ENCODE data around the gene STEAP3.

Gene STEAP3

DNA sequence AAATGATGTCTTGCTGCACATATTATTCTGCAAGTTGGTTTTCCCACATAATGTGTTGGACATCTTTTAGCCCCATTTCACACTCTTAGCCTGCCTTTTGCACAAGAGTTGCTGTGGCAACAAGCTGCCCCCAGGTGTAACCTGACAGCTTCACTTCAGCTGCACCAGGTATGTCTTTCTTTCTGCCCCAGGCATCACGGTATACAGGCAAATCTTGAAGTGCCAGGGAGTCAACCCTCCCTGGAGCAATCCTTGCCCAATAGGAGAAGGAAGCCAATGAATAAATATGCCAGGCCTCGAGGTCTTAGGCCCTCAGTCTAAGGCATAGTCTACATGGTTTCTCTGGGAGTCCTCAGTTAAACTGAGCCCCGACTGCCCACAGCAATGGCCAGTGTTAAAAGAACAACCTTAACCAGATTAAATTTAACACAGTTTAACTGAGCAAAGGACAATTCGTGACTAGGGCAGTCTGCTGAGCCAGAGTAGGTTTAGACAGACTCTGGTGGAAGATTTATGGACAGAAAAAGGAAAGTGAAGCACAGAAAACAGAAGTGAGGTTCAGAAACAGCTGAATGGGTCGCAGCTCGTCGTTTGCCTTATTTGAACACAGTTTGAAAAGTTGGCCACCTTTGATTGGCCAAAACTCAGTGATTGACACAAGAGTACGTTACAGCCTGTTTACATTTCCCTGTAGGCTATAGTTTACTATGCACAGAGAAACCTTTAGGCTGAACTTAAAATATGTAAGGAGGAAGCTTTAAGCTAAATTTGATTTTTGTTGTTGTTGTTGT, 33.1 kb upstream of the STEAP3 start:
- DNase-seq (ENCODE audit: low spot score): no peak
- Mint-ChIP-seq H3K4me3 (no peak overlapping the region), H3K4me1 (ENCODE audit: low read depth) (no peaks in the 10 kb centered on the region), H3K27me3 (ENCODE audit: low read depth) (peaks cover 6% of the 10 kb centered on the region), H3K9me3 (no peaks in the 10 kb centered on the region), H3K27ac (no peak overlapping the region), H3K36me3 (ENCODE audit: low read depth) (no peaks in the 10 kb centered on the region)

DNA sequence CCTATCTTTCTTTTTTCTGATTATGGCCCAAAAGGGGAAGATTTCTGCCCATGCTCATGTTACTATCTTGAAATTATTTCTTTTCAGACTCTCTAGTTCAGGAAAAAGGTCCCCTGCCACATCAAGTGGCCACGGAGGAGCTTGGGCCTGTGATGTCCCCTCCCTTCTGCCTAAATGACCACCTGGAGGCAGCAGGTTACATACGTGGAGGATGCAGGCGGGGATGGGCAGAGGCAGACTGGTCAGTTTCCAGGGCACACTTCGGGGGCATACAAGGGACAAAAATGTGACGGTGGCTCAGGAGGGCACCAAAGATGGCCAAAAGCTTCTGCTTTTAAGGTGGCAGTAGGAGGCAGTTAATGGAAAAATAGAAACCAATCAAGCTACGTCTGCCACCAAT, 30.7 kb upstream of the STEAP3 start:
- Mint-ChIP-seq H3K9me3 (no peaks in the 10 kb centered on the region), H3K27me3 (ENCODE audit: low read depth) (peaks cover 6% of the 10 kb centered on the region), H3K4me3 (no peak overlapping the region), H3K27ac (no peak overlapping the region), H3K36me3 (ENCODE audit: low read depth) (no peaks in the 10 kb centered on the region), H3K4me1 (ENCODE audit: low read depth) (no peaks in the 10 kb centered on the region)
- no peak for DNase-seq (ENCODE audit: low spot score)

DNA sequence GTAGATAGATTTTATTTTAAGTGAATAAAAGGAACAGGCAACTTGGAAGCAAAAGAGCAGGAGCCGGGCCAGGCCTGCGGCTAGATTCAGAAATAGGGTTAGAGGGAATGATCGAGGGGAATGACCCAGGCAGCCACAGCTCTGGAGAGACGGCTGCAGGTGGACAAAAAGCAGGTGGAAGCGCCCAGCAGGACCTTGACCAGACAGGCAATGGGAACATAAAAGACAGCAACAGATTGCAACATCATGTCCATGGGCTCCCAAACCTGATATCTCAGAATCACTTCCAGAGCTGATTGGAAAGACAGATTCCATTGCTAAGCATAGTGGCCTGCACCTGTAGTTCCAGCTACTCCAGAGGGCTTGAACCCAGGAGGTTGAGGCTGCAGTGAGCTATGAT, 28.6 kb upstream of the STEAP3 start:
- Mint-ChIP-seq H3K36me3 (ENCODE audit: low read depth) (no peaks in the 10 kb centered on the region), H3K27me3 (ENCODE audit: low read depth) (peaks cover 10% of the 10 kb centered on the region), H3K9me3 (no peaks in the 10 kb centered on the region), H3K27ac (no peak overlapping the region), H3K4me3 (no peak overlapping the region), H3K4me1 (ENCODE audit: low read depth) (no peaks in the 10 kb centered on the region)
- DNase-seq (ENCODE audit: low spot score): no peak

DNA sequence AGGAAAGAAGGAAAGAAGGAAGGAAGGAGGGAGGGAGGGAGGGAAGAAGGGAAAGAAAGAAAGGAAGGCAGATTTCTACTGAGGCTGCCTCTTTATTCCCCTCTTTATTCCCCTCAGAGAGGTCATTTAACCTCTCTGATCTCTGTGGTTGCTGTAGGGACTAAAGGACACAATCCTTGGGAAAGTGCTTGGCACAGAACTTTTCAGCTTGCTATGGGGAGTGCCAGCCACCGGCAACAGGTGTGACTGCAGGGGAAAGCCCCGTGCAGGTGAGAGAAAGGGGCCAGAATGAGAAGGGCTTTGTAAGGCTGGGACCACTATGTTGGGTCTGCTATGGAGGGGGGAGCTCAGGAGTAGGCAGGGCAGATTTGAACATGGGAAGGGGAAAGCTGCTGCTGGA, 27.7 kb upstream of the STEAP3 start:
- Mint-ChIP-seq H3K27ac (no peak overlapping the region), H3K4me3 (no peak overlapping the region), H3K36me3 (ENCODE audit: low read depth) (no peaks in the 10 kb centered on the region), H3K27me3 (ENCODE audit: low read depth) (peaks cover 10% of the 10 kb centered on the region), H3K9me3 (no peaks in the 10 kb centered on the region), H3K4me1 (ENCODE audit: low read depth) (no peaks in the 10 kb centered on the region)
- DNase-seq (ENCODE audit: low spot score): no peak

DNA sequence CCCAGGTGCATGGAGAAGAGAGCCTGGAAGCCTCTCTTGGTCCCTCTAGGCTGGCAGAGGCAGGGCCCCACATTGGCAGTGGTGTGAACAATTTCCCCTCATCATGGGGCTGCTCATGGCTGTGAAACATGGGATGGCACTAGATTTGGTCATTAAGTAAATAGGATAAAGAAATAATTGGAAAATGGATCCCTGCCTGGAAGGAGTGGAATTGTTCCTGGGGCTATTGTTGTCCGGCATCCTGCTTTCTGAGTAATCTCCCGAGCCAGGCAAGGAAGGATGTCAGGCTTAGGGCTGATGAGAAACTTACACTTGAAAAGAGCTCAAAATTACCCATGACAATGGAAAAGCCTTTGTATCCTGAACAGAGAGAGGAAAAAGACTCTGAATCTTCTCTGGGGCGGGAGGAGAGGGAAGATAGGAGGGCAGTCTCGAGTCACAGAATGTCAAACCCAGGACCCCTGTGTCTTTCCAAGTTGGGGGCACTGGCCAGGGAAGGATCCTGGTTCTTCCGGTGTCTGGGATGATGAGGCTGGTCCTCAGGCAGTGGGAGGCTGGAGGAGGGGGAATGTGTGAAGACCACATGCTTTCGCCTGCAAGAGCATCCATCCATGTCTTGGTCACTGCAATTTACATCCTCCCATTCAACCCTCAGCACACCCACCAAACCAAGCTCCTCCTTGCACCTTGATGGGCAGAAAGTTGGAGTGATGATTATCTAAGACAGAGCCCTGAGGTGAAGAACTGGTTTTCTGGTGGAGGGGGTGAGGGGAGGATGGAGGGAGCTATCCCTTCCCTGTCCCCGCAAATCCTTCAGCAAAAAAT, 27.1 kb upstream of the STEAP3 start:
- Mint-ChIP-seq H3K9me3 (no peaks in the 10 kb centered on the region), H3K27ac (no peak overlapping the region), H3K36me3 (ENCODE audit: low read depth) (no peaks in the 10 kb centered on the region), H3K4me1 (ENCODE audit: low read depth) (no peaks in the 10 kb centered on the region), H3K27me3 (ENCODE audit: low read depth) (peaks cover 10% of the 10 kb centered on the region), H3K4me3 (no peak overlapping the region)
- DNase-seq (ENCODE audit: low spot score): no peak

DNA sequence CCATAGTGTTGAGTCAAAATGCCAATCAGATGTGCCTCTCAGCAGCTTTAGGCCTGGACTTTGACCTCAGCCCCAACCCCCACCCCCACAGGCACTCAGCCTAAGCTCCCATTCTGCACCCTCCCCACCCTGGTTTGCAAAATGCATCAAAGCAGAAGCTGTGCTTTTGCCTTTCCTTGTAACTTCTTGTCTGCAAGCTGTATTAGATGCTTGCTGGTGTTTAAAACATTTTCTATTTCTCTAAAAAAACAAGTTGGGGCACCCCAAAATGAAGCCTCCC, 26.6 kb upstream of the STEAP3 start:
- Mint-ChIP-seq H3K9me3 (no peaks in the 10 kb centered on the region), H3K4me1 (ENCODE audit: low read depth) (no peaks in the 10 kb centered on the region), H3K36me3 (ENCODE audit: low read depth) (no peaks in the 10 kb centered on the region), H3K4me3 (no peak overlapping the region), H3K27me3 (ENCODE audit: low read depth) (peaks cover 10% of the 10 kb centered on the region), H3K27ac (no peak overlapping the region)
- no peak for DNase-seq (ENCODE audit: low spot score)

DNA sequence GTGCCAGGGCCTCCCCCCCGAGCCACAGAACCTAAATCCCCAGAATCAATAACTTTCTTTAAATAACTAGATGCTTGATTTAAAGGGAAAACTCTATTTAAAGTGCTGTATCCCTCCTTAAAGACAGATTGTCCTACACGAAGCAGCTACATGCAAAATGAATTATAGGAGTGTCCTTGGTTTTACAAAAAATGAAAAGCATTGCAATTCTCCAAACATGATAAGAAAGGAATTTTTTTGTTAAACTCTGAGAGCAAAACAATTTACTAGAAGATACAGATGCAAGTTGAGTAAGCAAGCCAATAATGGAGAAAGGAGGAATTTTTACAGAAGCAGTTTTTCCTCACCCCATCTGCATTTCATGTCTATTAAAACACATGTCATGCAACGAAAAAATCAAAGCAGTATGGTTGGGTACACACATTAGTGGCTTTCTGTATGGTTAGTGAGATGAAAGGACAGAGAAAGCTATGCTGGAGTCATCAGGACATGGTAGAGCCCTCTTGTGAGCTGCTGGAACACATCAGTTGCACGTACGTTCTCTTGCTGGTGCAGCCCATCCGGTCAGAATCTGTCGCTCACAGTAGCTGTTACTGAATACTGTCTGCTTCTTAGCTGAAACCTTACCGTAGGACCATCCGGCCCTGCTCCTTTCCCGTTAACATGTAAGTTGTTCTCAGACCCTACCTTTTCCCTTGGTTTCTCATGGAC, 25.9 kb upstream of the STEAP3 start:
- Mint-ChIP-seq H3K36me3 (ENCODE audit: low read depth) (no peaks in the 10 kb centered on the region), H3K27me3 (ENCODE audit: low read depth) (peaks cover 10% of the 10 kb centered on the region), H3K4me1 (ENCODE audit: low read depth) (no peaks in the 10 kb centered on the region), H3K27ac (no peak overlapping the region), H3K4me3 (no peak overlapping the region), H3K9me3 (no peaks in the 10 kb centered on the region)
- DNase-seq (ENCODE audit: low spot score): no peak

DNA sequence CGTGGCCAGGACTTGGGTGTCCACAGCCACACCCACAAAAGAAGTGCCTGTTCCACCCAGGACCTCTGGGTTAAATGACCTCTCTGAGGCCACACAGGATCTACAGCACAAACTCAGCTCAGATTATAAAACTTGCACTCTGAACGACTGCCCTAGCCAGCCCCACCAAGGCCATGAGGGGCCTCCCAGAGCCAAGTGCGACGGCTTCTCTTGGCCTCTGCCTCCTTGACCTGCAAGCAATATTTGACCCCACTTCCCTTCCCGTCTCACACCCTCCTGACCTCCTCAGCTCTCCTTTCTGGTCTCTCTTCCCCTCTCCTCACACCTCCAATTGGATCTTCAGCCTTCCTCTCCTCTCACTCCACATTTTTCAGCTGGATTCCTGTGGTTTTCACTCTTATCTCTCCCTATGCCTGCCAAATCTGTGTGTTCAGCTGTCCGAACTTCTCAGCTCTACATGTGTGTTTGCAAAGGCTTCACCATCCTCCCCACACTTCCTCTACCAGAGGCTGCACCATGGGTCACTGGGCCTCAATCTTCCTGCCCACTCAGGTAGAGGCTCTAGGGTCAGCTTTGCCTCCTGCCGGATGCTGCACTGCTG, 25.3 kb upstream of the STEAP3 start:
- peaks cover 10% of the 10 kb centered on the region for H3K27me3 Mint-ChIP-seq (ENCODE audit: low read depth)
- H3K27ac Mint-ChIP-seq: no peak overlapping the region
- no peak for DNase-seq (ENCODE audit: low spot score)
- no peaks in the 10 kb centered on the region for H3K9me3 Mint-ChIP-seq
- H3K36me3 Mint-ChIP-seq (ENCODE audit: low read depth): no peaks in the 10 kb centered on the region
- H3K4me3 Mint-ChIP-seq: no peak overlapping the region
- no peaks in the 10 kb centered on the region for H3K4me1 Mint-ChIP-seq (ENCODE audit: low read depth)

DNA sequence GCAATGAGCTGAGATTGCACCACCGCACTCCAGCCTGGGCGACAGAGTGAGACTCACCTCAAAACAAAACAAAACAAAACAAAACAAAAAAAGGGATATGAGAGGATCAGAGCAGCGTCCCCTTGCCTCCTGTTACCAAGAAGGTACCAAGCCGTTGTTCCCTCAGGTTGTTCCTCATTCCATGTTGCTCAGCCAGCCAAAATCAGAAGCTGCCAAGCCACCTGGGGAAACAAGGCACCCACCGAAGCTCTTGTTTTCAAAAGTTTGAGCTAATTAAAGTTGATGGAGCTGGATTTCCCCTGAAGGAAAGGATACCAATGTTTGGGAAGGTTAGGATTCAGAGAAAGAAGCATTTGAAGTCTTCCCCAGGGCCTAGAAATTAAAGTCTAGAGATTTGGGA, 21.8 kb upstream of the STEAP3 start:
- H3K36me3 Mint-ChIP-seq (ENCODE audit: low read depth): no peaks in the 10 kb centered on the region
- no peak overlapping the region for H3K27ac Mint-ChIP-seq
- no peaks in the 10 kb centered on the region for H3K4me1 Mint-ChIP-seq (ENCODE audit: low read depth)
- H3K4me3 Mint-ChIP-seq: no peak overlapping the region
- H3K27me3 Mint-ChIP-seq (ENCODE audit: low read depth): peaks cover 4% of the 10 kb centered on the region
- no peaks in the 10 kb centered on the region for H3K9me3 Mint-ChIP-seq
- DNase-seq (ENCODE audit: low spot score): no peak

DNA sequence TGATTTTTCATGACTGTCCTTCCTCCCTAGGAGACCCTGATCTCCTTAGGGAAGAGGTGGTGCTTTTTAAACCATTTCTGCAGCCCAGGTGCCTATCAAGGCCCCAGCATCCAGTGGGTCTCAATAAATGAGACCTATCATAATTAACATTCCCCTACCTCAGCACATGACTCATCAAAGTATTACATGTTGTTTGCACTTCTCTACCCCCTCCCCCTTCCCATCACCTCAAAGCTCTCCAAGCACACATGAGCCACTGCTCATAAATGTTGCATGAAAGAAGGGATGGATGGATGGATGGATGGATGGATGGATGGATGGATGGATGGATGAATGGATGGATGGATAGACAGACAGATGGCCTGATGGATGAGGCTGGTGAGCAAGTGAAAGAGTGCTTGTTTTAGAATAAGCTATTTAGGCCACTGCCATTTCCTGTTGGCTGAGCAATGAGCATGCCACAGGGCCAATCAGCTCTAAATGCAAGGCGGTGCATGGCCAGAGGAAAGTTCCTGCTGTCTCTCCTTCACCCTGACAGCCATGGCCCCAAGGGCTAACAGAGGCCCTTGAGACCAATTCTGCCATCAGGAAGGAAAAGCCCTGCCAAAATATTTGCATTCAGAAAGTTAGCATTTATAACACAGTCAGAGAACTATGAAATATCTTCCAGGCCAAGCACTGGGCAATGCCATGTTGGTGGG, 20.9 kb upstream of the STEAP3 start:
- Mint-ChIP-seq H3K4me1 (ENCODE audit: low read depth) (no peaks in the 10 kb centered on the region), H3K27me3 (ENCODE audit: low read depth) (peaks cover 4% of the 10 kb centered on the region), H3K36me3 (ENCODE audit: low read depth) (no peaks in the 10 kb centered on the region), H3K4me3 (no peak overlapping the region), H3K9me3 (no peaks in the 10 kb centered on the region), H3K27ac (no peak overlapping the region)
- no peak for DNase-seq (ENCODE audit: low spot score)

DNA sequence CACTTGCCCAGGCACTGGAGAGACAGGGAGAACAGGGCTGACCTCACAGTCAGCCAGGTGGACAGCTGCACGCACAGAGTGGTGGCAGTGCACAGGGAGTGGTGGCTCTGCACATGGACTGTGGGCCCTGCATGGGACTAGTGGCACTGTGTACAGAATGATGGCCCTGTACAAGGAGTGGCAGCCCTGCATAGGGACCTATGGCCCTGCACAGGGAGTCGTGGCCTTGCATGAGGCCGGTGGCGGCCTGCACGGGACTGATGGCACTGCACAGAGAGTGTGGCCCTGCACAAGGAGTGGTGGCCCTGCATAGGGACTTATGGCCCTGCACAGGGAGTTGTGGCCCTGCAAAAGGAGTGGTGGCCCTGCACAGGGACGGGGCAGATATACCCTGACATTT, 19.1 kb upstream of the STEAP3 start:
- no peak for DNase-seq (ENCODE audit: low spot score)
- Mint-ChIP-seq H3K4me1 (ENCODE audit: low read depth) (no peaks in the 10 kb centered on the region), H3K4me3 (no peak overlapping the region), H3K27ac (no peak overlapping the region), H3K36me3 (ENCODE audit: low read depth) (no peaks in the 10 kb centered on the region), H3K9me3 (no peaks in the 10 kb centered on the region), H3K27me3 (ENCODE audit: low read depth) (no peaks in the 10 kb centered on the region)

DNA sequence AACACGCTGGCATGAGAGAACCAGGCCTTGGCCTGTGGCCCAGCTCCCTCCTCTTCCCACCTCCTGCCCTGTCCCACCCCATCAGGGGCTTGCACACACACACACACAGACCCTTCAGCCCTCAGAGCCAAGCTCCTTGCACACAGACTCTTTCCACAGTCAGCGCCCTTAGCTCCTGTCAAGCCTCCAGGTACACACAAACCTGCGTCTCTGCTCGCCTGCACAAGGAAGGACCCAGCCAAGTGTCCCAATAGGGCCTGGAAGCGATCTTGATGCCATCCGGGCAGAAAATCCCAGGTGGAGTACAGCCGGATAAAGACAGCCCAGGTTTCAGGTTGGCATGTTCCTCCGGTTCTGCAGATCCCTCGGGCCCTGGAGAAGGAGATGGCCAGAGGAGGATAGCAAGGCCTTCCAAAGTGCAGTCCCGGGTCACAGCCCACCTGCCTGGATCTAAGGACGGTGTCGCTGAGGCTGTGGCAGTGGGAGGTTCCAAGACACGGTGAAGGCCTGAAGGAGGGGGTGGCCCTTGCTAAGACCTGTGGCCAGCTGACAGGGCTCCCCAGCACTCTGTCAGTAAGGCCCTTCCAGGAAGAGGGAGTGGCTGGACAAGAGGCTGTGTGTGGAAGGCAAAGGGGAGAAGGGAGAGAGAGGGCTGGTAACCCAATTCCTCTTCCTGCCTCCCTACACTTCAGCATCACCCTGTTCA, 18.5 kb upstream of the STEAP3 start:
- H3K36me3 Mint-ChIP-seq (ENCODE audit: low read depth): no peaks in the 10 kb centered on the region
- no peak overlapping the region for H3K27ac Mint-ChIP-seq
- H3K4me3 Mint-ChIP-seq: no peak overlapping the region
- no peaks in the 10 kb centered on the region for H3K9me3 Mint-ChIP-seq
- no peaks in the 10 kb centered on the region for H3K27me3 Mint-ChIP-seq (ENCODE audit: low read depth)
- no peaks in the 10 kb centered on the region for H3K4me1 Mint-ChIP-seq (ENCODE audit: low read depth)
- DNase-seq (ENCODE audit: low spot score): no peak

DNA sequence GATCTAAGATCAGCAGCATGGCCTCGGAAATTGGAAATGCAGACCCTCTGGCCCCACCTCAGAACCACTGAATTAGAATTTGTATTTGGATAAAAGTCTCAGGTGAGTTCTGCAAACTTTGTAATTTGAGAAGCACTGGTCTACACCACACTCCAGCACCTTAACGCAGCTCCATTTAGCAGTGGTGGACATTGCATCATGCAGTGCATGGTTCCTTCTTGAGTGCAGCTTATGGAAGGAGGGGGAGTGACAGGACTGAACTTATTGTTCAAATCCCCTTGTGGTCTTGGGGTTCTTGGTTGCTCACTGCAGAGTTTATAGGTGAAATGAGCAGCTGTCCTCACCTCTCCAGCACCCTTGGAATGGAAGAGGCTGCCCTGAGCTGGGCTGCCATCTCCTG, 17.4 kb upstream of the STEAP3 start:
- Mint-ChIP-seq H3K27ac (no peak overlapping the region), H3K4me3 (no peak overlapping the region), H3K27me3 (ENCODE audit: low read depth) (peaks cover 2% of the 10 kb centered on the region), H3K36me3 (ENCODE audit: low read depth) (no peaks in the 10 kb centered on the region), H3K9me3 (no peaks in the 10 kb centered on the region), H3K4me1 (ENCODE audit: low read depth) (no peaks in the 10 kb centered on the region)
- DNase-seq (ENCODE audit: low spot score): no peak
